Testis (tissue), 2 donors: ENCODE measurements around the gene SH3GL3.

ENCODE experiments used
- POLR2A ChIP-seq: fragments of 450-650 bp; IDR thresholded peaks from one replicate; pipeline ENCODE4 v1.6.1; 2017; ENCODE audit warnings: antibody characterized with exemption, mild to moderate bottlenecking, moderate library complexity
- TF ChIP-seq, protein P1 (sequence below), 3 experiments: fragments of 450-650 bp in 2 of 3; fragments of 200-600 bp in 1 of 3; sonication (generic) in 1 of 3; IDR thresholded peaks; one replicate each; pipeline ENCODE4 v1.5.1; 2016 to 2019; ENCODE audit warnings: antibody characterized with exemption in 3 of 3, mild to moderate bottlenecking in 2 of 3, moderate library complexity in 1 of 3

DNA sequence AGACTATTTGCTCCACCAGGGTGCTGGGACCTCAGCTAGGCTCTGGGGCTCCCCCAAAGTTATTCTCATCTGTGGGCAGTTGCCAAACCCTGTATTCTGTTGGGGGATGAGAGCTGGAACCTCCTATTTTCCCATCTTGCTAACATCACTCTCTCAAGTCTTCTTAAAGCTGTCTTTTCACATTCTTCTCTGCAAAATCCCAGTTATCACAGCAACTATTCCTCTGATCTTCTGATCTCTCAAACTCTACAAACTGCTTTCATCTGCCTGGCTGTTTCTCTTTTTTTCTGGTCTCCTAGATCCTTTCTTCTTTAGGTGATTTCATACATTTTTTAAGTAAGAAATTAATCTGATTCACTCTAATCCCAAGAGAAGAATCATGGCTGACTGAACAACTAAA, 196.1 kb downstream of the SH3GL3 start:
- no peak for TF ChIP-seq POLR2A
- TF ChIP-seq, protein P1, sequence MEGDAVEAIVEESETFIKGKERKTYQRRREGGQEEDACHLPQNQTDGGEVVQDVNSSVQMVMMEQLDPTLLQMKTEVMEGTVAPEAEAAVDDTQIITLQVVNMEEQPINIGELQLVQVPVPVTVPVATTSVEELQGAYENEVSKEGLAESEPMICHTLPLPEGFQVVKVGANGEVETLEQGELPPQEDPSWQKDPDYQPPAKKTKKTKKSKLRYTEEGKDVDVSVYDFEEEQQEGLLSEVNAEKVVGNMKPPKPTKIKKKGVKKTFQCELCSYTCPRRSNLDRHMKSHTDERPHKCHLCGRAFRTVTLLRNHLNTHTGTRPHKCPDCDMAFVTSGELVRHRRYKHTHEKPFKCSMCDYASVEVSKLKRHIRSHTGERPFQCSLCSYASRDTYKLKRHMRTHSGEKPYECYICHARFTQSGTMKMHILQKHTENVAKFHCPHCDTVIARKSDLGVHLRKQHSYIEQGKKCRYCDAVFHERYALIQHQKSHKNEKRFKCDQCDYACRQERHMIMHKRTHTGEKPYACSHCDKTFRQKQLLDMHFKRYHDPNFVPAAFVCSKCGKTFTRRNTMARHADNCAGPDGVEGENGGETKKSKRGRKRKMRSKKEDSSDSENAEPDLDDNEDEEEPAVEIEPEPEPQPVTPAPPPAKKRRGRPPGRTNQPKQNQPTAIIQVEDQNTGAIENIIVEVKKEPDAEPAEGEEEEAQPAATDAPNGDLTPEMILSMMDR (IDR thresholded peaks at IDR 0.05): no peak
